ENCODE measurements around the gene PTGES2. TPM values are rescaled to one million over a fixed set of nuclear protein-coding genes. Genes with fewer than 3 reads are reported as not detected.
A peak's percentile ranks its signal among the peaks of the same experiment; 100 is the strongest.

The PTGES2 gene
- total and polyA plus RNA-seq, 2 of the 13 experiments (the other 11 are each of a cell fraction or from before 2014, with no cell fraction given) = 63.7 to 79.8 TPM

- H2AFZ ChIP-seq (ENCODE audit: low read length) = no peak overlapping the region
- ATAC-seq (no peak), DNase-seq (ENCODE audit: low spot score) (no peak), FAIRE-seq (no peak)
- H3K36me3 ChIP-seq (replicated peaks in 1 of 2; ENCODE audit: control insufficient read depth in 1 of 2, insufficient read depth in 2 of 2, low read length in 2 of 2) = peaks cover 4 to 24% of the 10 kb centered on the region in 2 experiments; a peak in 3 of 5 replicates
- H3K4me2 ChIP-seq (ENCODE audit: low read depth, low read length) = no peak overlapping the region
- CTCF ChIA-PET (ENCODE audit: low intra/inter-chr PET ratio, low total read pairs) = interaction anchor here (0.6 to 1.8 kb wide), 5 partner anchors 15 to 42 kb away, joined by 3 to 14 read pairs (median 4); no protein-coding TSS in a partner anchor
- TF ChIP-seq PCBP2 (optimal IDR thresholded peaks at IDR 0.05; ENCODE audit: low read depth, low read length, poor library complexity, severe bottlenecking) (peak; percentile 82), SRF (IDR thresholded peaks at IDR 0.05; ENCODE audit: low read depth, low read length) (no peak)
- no peaks in the 10 kb centered on the region for H3K27me3 ChIP-seq (ENCODE audit: control insufficient read depth in 1 of 2, insufficient read depth in 2 of 2, low read length in 2 of 2)
- POLR2A ChIA-PET = interaction anchor here (0.6 to 1.8 kb wide), 3 partner anchors 10 to 24 kb away, joined by 3 to 6 read pairs (median 4); no protein-coding TSS in a partner anchor
- H3K4me1 ChIP-seq (ENCODE audit: insufficient read depth, low read length) = peaks cover 49% of the 10 kb centered on the region
- H3K27ac ChIP-seq (ENCODE audit: extremely low read length, insufficient read depth, low read length) = no peak overlapping the region
- no TSS peak for BruUV-seq (replicated peaks)
- WGBS (ENCODE audit: low lambda C conversion rate) = 68% methylated on average over 3 of the region's 3 CpGs
- H4K20me1 ChIP-seq (ENCODE audit: insufficient read depth, low read length) = no peaks in the 10 kb centered on the region
- intact Hi-C loops (cut with micrococcal nuclease; ENCODE audit: unreplicated experiment) (loop anchor here (10.0 kb wide), 1 partner anchor 174 kb away; no protein-coding TSS in a partner anchor), in situ Hi-C loops (cut with HindIII; ENCODE audit: extremely low pct_ligation_motif_present, low pct_unique_long_range_greater_than_20kb) (no loop called here)
- no peaks in the 10 kb centered on the region for H3K9me3 ChIP-seq (ENCODE audit: low read length)
- H3K4me3 ChIP-seq (replicated peaks in 1 of 3; ENCODE audit: insufficient read depth in 1 of 3, low read depth in 2 of 3, low read length in 3 of 3) = no peak overlapping the region
- no peak overlapping the region for H3K9ac ChIP-seq (ENCODE audit: insufficient read depth, low read depth, low read length)
- H3K79me2 ChIP-seq (ENCODE audit: insufficient read depth, low read length) = no peaks in the 10 kb centered on the region
Observed at GRCh38 chr9:128118472-128118857, 9.1 kb downstream of the PTGES2 start.

DNA sequence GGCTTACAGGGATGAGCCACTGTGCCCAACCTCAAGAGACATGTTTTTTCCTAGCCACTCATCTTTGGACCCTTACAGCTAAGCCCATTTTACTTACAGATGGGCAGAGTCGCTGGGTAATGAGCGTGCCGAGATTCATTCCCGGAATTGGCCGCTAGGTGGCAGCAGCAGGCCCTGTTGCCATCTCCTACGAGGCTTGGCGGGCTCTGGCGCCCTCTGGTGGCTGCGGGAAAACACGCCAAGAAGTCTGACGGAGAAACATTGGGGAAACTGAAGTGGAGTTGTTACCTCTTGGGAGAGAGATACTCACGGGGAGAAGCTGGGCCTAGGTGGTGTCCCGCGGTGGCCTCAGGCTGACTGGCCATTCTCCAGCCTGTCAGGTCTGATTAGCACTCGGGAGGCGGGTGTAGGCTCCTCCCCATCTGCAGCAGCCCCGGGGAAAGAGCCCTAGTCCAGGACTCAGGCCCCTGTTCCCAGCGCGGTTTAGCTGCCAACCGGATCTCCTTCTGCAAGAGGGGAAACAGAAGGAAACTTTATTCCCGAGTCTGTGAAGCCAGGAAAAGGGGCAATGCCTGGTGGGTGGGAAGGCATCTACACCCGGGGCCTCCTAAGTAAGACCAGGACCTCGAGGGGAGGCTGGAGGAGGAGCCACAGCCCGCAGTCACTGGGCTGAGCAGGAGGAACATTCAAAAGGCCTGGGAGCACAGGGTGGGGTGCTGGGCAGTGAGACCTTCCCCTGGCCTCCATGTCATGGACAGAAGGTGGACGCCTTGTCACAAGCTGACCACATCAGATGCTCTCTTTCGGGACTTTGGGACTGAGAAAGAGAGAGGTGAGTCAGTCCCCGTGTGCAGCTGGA lies 9.7 kb downstream of the PTGES2 start:
- intact Hi-C loops (cut with micrococcal nuclease; ENCODE audit: unreplicated experiment) = loop anchor here (1.0 to 10.0 kb wide), 2 partner anchors 9 to 173 kb away; partner anchors contain the start of gene PTGES2
- peak; percentile 52 for ATAC-seq
- peak overlapping the region; percentile 61 for H3K4me2 ChIP-seq (ENCODE audit: low read depth, low read length)
- H3K9me3 ChIP-seq (ENCODE audit: low read length) = no peaks in the 10 kb centered on the region
- no peak overlapping the region for H2AFZ ChIP-seq (ENCODE audit: low read length)
- peak overlapping the region in 1 of 3 experiments; percentile 27; a peak in 1 of 6 replicates for H3K4me3 ChIP-seq (replicated peaks in 1 of 3; ENCODE audit: insufficient read depth in 1 of 3, low read depth in 2 of 3, low read length in 3 of 3)
- H3K36me3 ChIP-seq (replicated peaks in 1 of 2; ENCODE audit: control insufficient read depth in 1 of 2, insufficient read depth in 2 of 2, low read length in 2 of 2) = peaks cover 2 to 20% of the 10 kb centered on the region in 2 experiments; a peak in 3 of 5 replicates
- peak; percentile 78 for DNase-seq (ENCODE audit: low spot score)
- WGBS (ENCODE audit: low lambda C conversion rate) = 21% methylated on average over 25 of the region's 27 CpGs
- no peaks in the 10 kb centered on the region for H3K27me3 ChIP-seq (ENCODE audit: control insufficient read depth in 1 of 2, insufficient read depth in 2 of 2, low read length in 2 of 2)
- H4K20me1 ChIP-seq (ENCODE audit: insufficient read depth, low read length) = no peaks in the 10 kb centered on the region
- peak overlapping the region; percentile 18 for H3K27ac ChIP-seq (ENCODE audit: extremely low read length, insufficient read depth, low read length)
- no TSS peak for BruUV-seq (replicated peaks)
- ChIA-PET CTCF (ENCODE audit: low intra/inter-chr PET ratio, low total read pairs) (interaction anchor here (0.6 to 1.8 kb wide), 12 partner anchors 9 to 331 kb away, joined by 3 to 14 read pairs (median 4); partner anchors contain the start of genes PTGES2 and SLC25A25), POLR2A (interaction anchor here (0.6 to 1.8 kb wide), 6 partner anchors 11 to 83 kb away, joined by 3 to 6 read pairs (median 4); no protein-coding TSS in a partner anchor)
- peak; percentile 90 for FAIRE-seq
- H3K9ac ChIP-seq (ENCODE audit: insufficient read depth, low read depth, low read length) = peak overlapping the region; percentile 37; the same call in 1 of the 2 replicates
- in situ Hi-C loops (cut with HindIII; ENCODE audit: extremely low pct_ligation_motif_present, low pct_unique_long_range_greater_than_20kb) = no loop called here
- H3K79me2 ChIP-seq (ENCODE audit: insufficient read depth, low read length) = no peaks in the 10 kb centered on the region
- peaks cover 55% of the 10 kb centered on the region for H3K4me1 ChIP-seq (ENCODE audit: insufficient read depth, low read length)
- TF ChIP-seq PTBP1 (IDR thresholded peaks at IDR 0.05; ENCODE audit: low read depth, low read length, poor library complexity, severe bottlenecking) (no peak), GZF1 (CRISPR knock-in tag; IDR thresholded peaks at IDR 0.05) (no peak), STAT5B (CRISPR knock-in tag; IDR thresholded peaks at IDR 0.05) (no peak), GLI4 (CRISPR knock-in tag; IDR thresholded peaks at IDR 0.05; ENCODE audit: borderline replicate concordance) (no peak), ZNF598 (CRISPR knock-in tag; IDR thresholded peaks at IDR 0.05; ENCODE audit: borderline replicate concordance) (no peak), XBP1 (CRISPR knock-in tag; IDR thresholded peaks at IDR 0.05) (no peak), ATF7-NPFF (CRISPR knock-in tag; IDR thresholded peaks at IDR 0.05; ENCODE audit: low read depth) (no peak)
- TF ChIP-seq, protein P1, sequence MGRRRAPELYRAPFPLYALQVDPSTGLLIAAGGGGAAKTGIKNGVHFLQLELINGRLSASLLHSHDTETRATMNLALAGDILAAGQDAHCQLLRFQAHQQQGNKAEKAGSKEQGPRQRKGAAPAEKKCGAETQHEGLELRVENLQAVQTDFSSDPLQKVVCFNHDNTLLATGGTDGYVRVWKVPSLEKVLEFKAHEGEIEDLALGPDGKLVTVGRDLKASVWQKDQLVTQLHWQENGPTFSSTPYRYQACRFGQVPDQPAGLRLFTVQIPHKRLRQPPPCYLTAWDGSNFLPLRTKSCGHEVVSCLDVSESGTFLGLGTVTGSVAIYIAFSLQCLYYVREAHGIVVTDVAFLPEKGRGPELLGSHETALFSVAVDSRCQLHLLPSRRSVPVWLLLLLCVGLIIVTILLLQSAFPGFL (CRISPR knock-in tag; IDR thresholded peaks at IDR 0.05) = no peak
- TF ChIP-seq, protein P2, sequence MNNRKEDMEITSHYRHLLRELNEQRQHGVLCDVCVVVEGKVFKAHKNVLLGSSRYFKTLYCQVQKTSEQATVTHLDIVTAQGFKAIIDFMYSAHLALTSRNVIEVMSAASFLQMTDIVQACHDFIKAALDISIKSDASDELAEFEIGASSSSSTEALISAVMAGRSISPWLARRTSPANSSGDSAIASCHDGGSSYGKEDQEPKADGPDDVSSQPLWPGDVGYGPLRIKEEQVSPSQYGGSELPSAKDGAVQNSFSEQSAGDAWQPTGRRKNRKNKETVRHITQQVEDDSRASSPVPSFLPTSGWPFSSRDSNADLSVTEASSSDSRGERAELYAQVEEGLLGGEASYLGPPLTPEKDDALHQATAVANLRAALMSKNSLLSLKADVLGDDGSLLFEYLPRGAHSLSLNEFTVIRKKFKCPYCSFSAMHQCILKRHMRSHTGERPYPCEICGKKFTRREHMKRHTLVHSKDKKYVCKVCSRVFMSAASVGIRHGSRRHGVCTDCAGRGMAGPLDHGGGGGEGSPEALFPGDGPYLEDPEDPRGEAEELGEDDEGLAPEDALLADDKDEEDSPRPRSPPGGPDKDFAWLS (CRISPR knock-in tag; IDR thresholded peaks at IDR 0.05; ENCODE audit: borderline replicate concordance) = no peak
